CD4-positive, alpha-beta T cell (primary cell): ENCODE results near the gene PNPLA1. TPM values are rescaled to one million over a fixed set of nuclear protein-coding genes. Genes with fewer than 3 reads are reported as not detected.
A peak's percentile ranks its signal among the peaks of the same experiment; 100 is the strongest.

Experiments used
- ATAC-seq: fragments of 200-7000 bp; cut with Tn5 transposase; one replicate; pipeline ENCODE4 v1.10.0; 2022; ENCODE audit warnings: mild to moderate bottlenecking; ENCODE audit not compliant: poor library complexity
- CTCF ChIA-PET: fragments of 350-600 bp; sonication (Branson Sonifier 250); formaldehyde crosslinking; loops from one replicate; lab custom pipeline; 2021; ENCODE audit warnings: antibody characterized with exemption, inconsistent platforms; lab: Charles Lee
- POLR2A ChIA-PET: fragments of 350-600 bp; sonication (Branson Sonifier 250); formaldehyde crosslinking; loops from one replicate; lab custom pipeline; 2021; ENCODE audit warnings: antibody characterized with exemption, inconsistent platforms; lab: Charles Lee
- DNase-seq, 14 experiments: peaks; one replicate each; pipeline ENCODE4 v3.0.0-alpha.2; 2013 to 2020; ENCODE audit warnings: mixed read lengths in 2 of 14
- H3K27ac ChIP-seq, 2 donors: one replicate each; pipeline versions ENCODE4 v1.5.1 to v1.7.0; 2013; ENCODE audit warnings: low read length in 2 of 2, low read depth in 1 of 2, mild to moderate bottlenecking in 1 of 2
- H3K27me3 ChIP-seq, 2 experiments: 1 replicate in 1 of 2; 2 replicates in 1 of 2; pipeline versions ENCODE4 v1.6.1 to v1.7.0; 2013; ENCODE audit warnings: low read length in 2 of 2, control low read depth in 1 of 2, mild to moderate bottlenecking in 1 of 2, moderate library complexity in 1 of 2; ENCODE audit not compliant: insufficient read depth in 2 of 2, control insufficient read depth in 1 of 2
- H3K36me3 ChIP-seq: one replicate; pipeline ENCODE4 v1.6.1; 2013; ENCODE audit warnings: low read length, control low read depth; ENCODE audit not compliant: insufficient read depth
- H3K4me1 ChIP-seq: one replicate; pipeline ENCODE4 v1.6.1; 2013; ENCODE audit warnings: low read length, control low read depth; ENCODE audit not compliant: insufficient read depth
- H3K4me3 ChIP-seq: one replicate; pipeline ENCODE4 v1.5.1; 2013; ENCODE audit warnings: mild to moderate bottlenecking, low read length, moderate library complexity
- H3K9me3 ChIP-seq, 2 experiments: 1 replicate in 1 of 2; 2 replicates in 1 of 2; pipeline versions ENCODE4 v1.6.1 to v1.7.0; 2013; ENCODE audit warnings: low read length in 2 of 2, mild to moderate bottlenecking in 2 of 2, control low read depth in 1 of 2, moderate library complexity in 1 of 2; ENCODE audit not compliant: control insufficient read depth in 1 of 2, insufficient read depth in 1 of 2
- H3K27ac Mint-ChIP-seq: one replicate; pipeline ENCODE4 v1.8.0; 2020; ENCODE audit warnings: mixed read lengths
- H3K27me3 Mint-ChIP-seq: one replicate; pipeline ENCODE4 v1.8.0; 2021; ENCODE audit warnings: mixed read lengths
- H3K36me3 Mint-ChIP-seq: one replicate; pipeline ENCODE4 v1.8.0; 2021; ENCODE audit warnings: low read depth, mixed read lengths
- H3K4me1 Mint-ChIP-seq: one replicate; pipeline ENCODE4 v1.8.0; 2021; ENCODE audit warnings: low read depth, mixed read lengths
- H3K4me3 Mint-ChIP-seq: one replicate; pipeline ENCODE4 v1.8.0; 2020; ENCODE audit warnings: mild to moderate bottlenecking, mixed read lengths
- H3K9me3 Mint-ChIP-seq: one replicate; pipeline ENCODE4 v1.8.0; 2020; ENCODE audit warnings: mixed read lengths
- CTCF ChIP-seq: fragments of 200-600 bp; IDR thresholded peaks from one replicate; pipeline ENCODE4 v1.8.0; 2022; ENCODE audit warnings: antibody characterized with exemption, mild to moderate bottlenecking
- intact Hi-C, 2 experiments: fragments of 100-400 bp; cut with DNase I in 1 of 2; cut with micrococcal nuclease in 1 of 2; formaldehyde crosslinking; loops; one replicate each; pipeline versions ENCODE4 v1.15.1 to v1.9.0; 2023 to 2025; cut with DNase I, micrococcal nuclease
- total RNA-seq, 174 experiments: library from RNA in 2 of 174; stranded (reverse) in 2 of 174; gene quantifications; one replicate each; pipeline ENCODE4 v1.2.3 and lab custom pipeline; 2021 to 2026

Gene PNPLA1
- total RNA-seq, 2 experiments from 2014 or later, result 0.17 TPM; not detected in 1

DNA sequence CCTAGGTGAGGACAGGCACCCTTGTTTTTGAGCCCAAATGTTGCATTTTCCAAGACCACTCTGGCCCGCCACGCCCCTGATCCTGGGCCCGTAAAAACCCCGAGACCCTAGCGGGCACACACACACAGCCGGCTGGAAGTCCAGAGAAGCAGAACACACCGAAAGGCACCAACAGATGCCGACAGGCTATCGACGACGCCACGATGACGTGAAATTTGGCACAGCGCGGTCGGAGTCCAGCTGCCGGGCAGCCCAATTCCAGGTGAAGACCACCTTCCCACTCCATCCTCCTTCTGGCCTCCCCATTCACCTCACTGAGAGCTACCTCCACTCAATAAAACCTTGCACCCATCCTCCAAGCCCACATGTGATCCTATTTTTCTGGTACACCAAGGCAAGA lies 34.0 kb upstream of the PNPLA1 start:
- TF ChIP-seq CTCF, result no peak
- Histone ChIP-seq H3K4me1 (no peaks in the 10 kb centered on the region), H3K9me3 (no peaks in the 10 kb centered on the region), H3K4me3 (no peak overlapping the region), H3K27ac (no peak overlapping the region), H3K27me3 (no peaks in the 10 kb centered on the region), H3K36me3 (peaks cover 20% of the 10 kb centered on the region)
- Mint-ChIP-seq H3K27ac (no peak overlapping the region), H3K27me3 (no peaks in the 10 kb centered on the region), H3K36me3 (peaks cover 22% of the 10 kb centered on the region), H3K4me1 (peaks cover 5% of the 10 kb centered on the region), H3K9me3 (no peaks in the 10 kb centered on the region), H3K4me3 (no peak overlapping the region)
- DNase-seq (no peak), ATAC-seq (no peak)
- ChIA-PET POLR2A (no interaction called here), CTCF (no interaction called here)
- intact Hi-C loops, result no loop called here

GRCh38 chr6:36239774-36240173 lies 30.1 kb upstream of the PNPLA1 start:
- Histone ChIP-seq H3K27me3 (no peaks in the 10 kb centered on the region), H3K9me3 (no peaks in the 10 kb centered on the region), H3K4me3 (no peak overlapping the region), H3K27ac (no peak overlapping the region), H3K4me1 (no peaks in the 10 kb centered on the region), H3K36me3 (no peaks in the 10 kb centered on the region)
- H3K27me3 Mint-ChIP-seq, result no peaks in the 10 kb centered on the region
- peaks cover 9% of the 10 kb centered on the region for H3K4me1 Mint-ChIP-seq
- POLR2A ChIA-PET, result no interaction called here
- H3K36me3 Mint-ChIP-seq, result no peaks in the 10 kb centered on the region
- TF ChIP-seq CTCF, result no peak
- intact Hi-C loops, result no loop called here
- H3K4me3 Mint-ChIP-seq, result no peak overlapping the region
- CTCF ChIA-PET, result no interaction called here
- no peaks in the 10 kb centered on the region for H3K9me3 Mint-ChIP-seq
- DNase-seq (no peak), ATAC-seq (no peak)
- no peak overlapping the region for H3K27ac Mint-ChIP-seq

- Histone ChIP-seq H3K9me3 (no peaks in the 10 kb centered on the region), H3K36me3 (no peaks in the 10 kb centered on the region), H3K27ac (no peak overlapping the region), H3K4me1 (peaks cover 5% of the 10 kb centered on the region), H3K27me3 (no peaks in the 10 kb centered on the region), H3K4me3 (no peak overlapping the region)
- no peak for ATAC-seq
- H3K9me3 Mint-ChIP-seq, result no peaks in the 10 kb centered on the region
- ChIA-PET POLR2A (interaction anchor here (0.6 kb wide), 1 partner anchor 465 kb away, joined by 3 read pairs; no protein-coding TSS in a partner anchor), CTCF (interaction anchor here (1.3 kb wide), 1 partner anchor 35 kb away, joined by 6 read pairs; no protein-coding TSS in a partner anchor)
- no peak overlapping the region for H3K27ac Mint-ChIP-seq
- DNase-seq, result peak in 2 of 14 experiments; percentile 23 to 27
- no peak for TF ChIP-seq CTCF
- H3K27me3 Mint-ChIP-seq, result no peaks in the 10 kb centered on the region
- intact Hi-C loops, result no loop called here
- no peak overlapping the region for H3K4me3 Mint-ChIP-seq
- H3K36me3 Mint-ChIP-seq, result no peaks in the 10 kb centered on the region
- peaks cover 17% of the 10 kb centered on the region for H3K4me1 Mint-ChIP-seq
Observed at GRCh38 chr6:36241728-36242127, 28.1 kb upstream of the PNPLA1 start.
